ENCODE data around the gene NCOA7. TPM values are rescaled to one million over a fixed set of nuclear protein-coding genes. Genes with fewer than 3 reads are reported as not detected.

The NCOA7 gene
- total RNA-seq, 4 donors from 2014 or later, result 6.8 to 14.9 (median 13.3) TPM

DNA sequence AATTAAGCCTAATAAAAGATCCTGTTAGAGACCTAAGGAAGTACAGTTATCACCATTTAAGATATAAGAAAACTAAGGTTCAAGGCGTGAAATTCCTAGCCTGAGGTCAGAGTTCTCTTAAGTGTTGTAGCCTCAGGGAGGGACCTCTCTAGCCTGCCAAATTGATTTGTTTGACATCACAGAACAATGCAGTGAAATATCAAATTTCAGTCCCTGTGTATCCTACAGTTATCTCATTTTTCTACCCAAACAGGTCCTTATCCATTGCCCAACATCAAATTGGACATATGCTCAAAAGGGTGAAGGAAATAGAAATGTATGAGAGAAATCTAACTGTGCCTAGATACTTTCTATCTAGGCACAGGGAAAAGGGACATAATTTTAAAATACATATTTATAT lies 63.0 kb downstream of the NCOA7 start:
- H3K4me3 ChIP-seq (ENCODE audit: low read depth, poor library complexity, severe bottlenecking), result no peak overlapping the region
- intact Hi-C loops (cut with DNase I; ENCODE audit: low total_unique reads), result no loop called here
- no peak for DNase-seq (ENCODE audit: low spot score in 2 of 2)
- 87 to 92% methylated on average over 1 of the region's 1 CpG for WGBS, 2 donors
- TF ChIP-seq POLR2A (IDR thresholded peaks at IDR 0.05), result no peak
- TF ChIP-seq, protein P1, sequence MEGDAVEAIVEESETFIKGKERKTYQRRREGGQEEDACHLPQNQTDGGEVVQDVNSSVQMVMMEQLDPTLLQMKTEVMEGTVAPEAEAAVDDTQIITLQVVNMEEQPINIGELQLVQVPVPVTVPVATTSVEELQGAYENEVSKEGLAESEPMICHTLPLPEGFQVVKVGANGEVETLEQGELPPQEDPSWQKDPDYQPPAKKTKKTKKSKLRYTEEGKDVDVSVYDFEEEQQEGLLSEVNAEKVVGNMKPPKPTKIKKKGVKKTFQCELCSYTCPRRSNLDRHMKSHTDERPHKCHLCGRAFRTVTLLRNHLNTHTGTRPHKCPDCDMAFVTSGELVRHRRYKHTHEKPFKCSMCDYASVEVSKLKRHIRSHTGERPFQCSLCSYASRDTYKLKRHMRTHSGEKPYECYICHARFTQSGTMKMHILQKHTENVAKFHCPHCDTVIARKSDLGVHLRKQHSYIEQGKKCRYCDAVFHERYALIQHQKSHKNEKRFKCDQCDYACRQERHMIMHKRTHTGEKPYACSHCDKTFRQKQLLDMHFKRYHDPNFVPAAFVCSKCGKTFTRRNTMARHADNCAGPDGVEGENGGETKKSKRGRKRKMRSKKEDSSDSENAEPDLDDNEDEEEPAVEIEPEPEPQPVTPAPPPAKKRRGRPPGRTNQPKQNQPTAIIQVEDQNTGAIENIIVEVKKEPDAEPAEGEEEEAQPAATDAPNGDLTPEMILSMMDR (IDR thresholded peaks at IDR 0.05), result no peak

DNA sequence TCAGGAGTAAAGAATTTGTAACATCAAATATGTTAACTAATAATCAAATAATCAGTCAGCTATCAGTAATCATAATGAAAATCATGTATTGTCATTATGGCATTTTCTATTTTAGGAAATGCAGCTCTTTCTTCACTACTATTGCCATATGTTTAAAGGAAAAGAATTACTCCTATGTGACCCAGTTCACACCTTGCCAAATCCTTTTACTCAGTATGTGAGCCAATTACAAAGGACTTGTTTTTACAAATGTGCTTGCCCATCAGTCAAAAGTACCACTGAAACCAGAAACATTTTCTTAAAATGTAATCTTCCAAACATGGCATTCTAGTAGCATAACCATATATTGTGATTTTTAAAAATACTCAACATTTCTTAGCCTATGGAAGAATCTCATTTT lies 63.6 kb downstream of the NCOA7 start:
- intact Hi-C loops (cut with DNase I; ENCODE audit: low total_unique reads), result no loop called here
- DNase-seq (ENCODE audit: low spot score in 2 of 2), result no peak
- no peak overlapping the region for H3K4me3 ChIP-seq (ENCODE audit: low read depth, poor library complexity, severe bottlenecking)
- no peak for TF ChIP-seq POLR2A (IDR thresholded peaks at IDR 0.05)
- TF ChIP-seq, protein P1 (IDR thresholded peaks at IDR 0.05), result no peak

DNA sequence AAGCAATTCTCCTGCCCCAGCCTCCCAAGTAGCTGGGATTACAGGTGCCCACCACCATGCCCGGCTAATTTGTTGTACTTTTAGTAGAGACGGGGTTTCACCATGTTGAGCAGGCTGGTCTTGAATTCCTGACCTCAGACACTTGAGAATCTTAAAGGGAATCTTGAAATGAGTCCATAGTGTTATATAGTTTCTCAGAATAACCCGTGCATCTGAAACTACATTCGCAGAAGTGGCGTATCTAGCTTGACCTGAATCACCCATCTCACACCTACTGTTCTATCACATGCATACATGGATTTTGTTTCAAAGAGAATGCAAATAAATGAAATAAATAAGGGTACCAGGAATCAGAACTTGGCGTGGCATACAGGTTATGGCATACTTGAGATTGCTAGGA lies 65.0 kb downstream of the NCOA7 start:
- intact Hi-C loops (cut with DNase I; ENCODE audit: low total_unique reads), result loop anchor here (5.0 kb wide), 1 partner anchor 97 kb away; no protein-coding TSS in a partner anchor
- H3K4me3 ChIP-seq (ENCODE audit: low read depth, poor library complexity, severe bottlenecking), result no peak overlapping the region
- WGBS, 2 donors, result 92 to 93% methylated on average over 6 of the region's 6 CpGs
- no peak for DNase-seq (ENCODE audit: low spot score in 2 of 2)
- TF ChIP-seq, protein P1 (IDR thresholded peaks at IDR 0.05), result no peak
- no peak for TF ChIP-seq POLR2A (IDR thresholded peaks at IDR 0.05)

DNA sequence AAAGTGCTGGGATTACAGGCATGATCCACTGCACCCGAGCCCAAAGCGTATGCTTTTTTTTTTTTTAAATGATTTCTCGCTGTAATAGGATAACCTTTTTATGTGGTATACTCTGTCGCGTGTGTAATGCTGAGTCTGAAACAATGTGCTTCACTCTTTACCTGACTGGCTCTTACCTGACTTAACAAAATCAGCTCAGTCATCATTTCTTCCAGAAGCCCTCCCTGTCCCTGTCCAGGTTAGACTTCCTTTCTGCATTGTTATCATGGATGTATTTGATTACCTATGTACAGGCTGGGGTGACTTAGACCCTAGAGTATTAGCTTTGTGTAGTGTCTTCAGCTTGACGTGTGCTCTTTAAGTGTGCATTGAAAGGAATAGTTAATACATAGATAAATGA lies 67.1 kb downstream of the NCOA7 start:
- intact Hi-C loops (cut with DNase I; ENCODE audit: low total_unique reads), result loop anchor here (5.0 kb wide), 1 partner anchor 94 kb away; no protein-coding TSS in a partner anchor
- WGBS, 2 donors, result 91 to 94% methylated on average over 6 of the region's 6 CpGs
- H3K4me3 ChIP-seq (ENCODE audit: low read depth, poor library complexity, severe bottlenecking), result no peak overlapping the region
- no peak for TF ChIP-seq POLR2A (IDR thresholded peaks at IDR 0.05)
- TF ChIP-seq, protein P1 (IDR thresholded peaks at IDR 0.05), result no peak
- DNase-seq (ENCODE audit: low spot score in 2 of 2), result no peak

DNA sequence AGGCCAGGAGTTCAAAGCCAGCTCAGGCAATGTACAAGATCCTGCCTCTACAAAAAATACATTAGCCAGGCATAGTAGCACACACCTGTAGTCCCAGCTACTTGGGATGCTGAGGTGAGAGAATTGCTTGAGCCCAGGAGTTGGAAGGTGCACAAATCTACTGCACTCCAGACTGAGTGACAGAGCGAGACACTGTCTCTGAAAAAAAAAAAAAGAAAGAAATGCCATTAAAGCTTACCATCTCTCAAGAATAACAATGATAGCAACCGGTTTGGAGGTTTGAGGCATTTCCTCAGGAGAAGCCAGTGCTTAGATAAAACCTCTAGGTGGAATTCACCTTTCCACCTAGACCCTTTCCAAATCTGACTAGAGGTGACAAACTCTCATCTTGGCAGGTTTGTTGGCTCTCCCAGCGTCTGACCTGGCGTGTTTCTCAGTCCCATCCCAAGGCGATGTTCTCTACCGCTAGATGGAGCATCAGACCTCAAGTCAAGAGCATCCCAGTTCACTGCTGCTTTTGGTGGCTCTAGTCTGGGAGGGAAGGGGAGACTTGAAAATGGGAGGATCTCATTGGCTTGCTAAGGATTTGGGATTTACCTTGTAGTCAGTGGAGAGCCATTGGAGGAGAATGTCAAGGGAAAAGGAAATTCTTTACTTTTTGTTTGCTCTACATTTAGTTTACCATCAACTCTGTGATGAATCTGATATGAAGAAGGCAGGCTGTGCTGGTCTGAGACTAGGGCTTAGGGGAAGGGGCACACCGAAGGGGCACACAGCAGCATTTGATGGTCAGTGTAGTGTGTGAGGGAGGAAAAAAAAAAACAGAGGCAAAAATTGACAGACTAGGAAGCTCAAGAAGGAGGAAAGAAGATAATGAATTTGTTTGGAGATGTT lies 67.9 kb downstream of the NCOA7 start:
- WGBS, 2 donors, result 32 to 48% methylated on average over 7 of the region's 7 CpGs
- peak in 1 of 2 donors; percentile 41 for DNase-seq (ENCODE audit: low spot score in 2 of 2)
- intact Hi-C loops (cut with DNase I; ENCODE audit: low total_unique reads), result loop anchor here (5.0 kb wide), 1 partner anchor 94 kb away; no protein-coding TSS in a partner anchor
- H3K4me3 ChIP-seq (ENCODE audit: low read depth, poor library complexity, severe bottlenecking), result no peak overlapping the region
- TF ChIP-seq, protein P1 (IDR thresholded peaks at IDR 0.05), result peak in 1 of 3 donors; percentile 32
- no peak for TF ChIP-seq POLR2A (IDR thresholded peaks at IDR 0.05)
